HUDEP-2 (cell line): ENCODE results near the gene TRAF7.

Experiments used
- DNase-seq, 76 experiments: peaks; one replicate each; lab custom pipeline; 2025; ENCODE audit not compliant: unreplicated experiment in 76 of 76; lab: John Stamatoyannopoulos, UW

TRAF7 gene

DNA sequence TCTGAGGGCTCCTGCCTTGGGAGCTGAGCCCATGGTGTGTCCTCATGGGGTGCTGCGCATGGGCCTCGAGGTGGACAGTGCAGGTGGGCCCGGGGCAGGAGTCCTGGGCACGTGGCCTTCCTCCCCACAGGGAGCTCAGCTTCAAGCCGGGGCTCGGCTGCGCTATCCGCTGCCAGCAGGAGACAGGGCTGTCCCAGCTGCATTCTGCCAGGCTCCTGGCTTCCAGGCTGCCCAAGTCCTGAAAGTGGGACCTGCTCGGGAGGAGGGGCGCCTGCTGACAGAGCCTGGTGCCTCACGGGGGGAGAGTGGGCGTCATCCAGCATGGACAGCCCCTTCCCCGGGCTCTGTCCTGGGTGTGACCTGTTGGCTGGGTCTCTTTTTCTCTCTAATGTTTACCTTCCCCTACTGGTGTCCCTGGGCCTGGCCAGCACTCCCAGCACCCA, 7.1 kb downstream of the TRAF7 start:
- DNase-seq = no peak

DNA sequence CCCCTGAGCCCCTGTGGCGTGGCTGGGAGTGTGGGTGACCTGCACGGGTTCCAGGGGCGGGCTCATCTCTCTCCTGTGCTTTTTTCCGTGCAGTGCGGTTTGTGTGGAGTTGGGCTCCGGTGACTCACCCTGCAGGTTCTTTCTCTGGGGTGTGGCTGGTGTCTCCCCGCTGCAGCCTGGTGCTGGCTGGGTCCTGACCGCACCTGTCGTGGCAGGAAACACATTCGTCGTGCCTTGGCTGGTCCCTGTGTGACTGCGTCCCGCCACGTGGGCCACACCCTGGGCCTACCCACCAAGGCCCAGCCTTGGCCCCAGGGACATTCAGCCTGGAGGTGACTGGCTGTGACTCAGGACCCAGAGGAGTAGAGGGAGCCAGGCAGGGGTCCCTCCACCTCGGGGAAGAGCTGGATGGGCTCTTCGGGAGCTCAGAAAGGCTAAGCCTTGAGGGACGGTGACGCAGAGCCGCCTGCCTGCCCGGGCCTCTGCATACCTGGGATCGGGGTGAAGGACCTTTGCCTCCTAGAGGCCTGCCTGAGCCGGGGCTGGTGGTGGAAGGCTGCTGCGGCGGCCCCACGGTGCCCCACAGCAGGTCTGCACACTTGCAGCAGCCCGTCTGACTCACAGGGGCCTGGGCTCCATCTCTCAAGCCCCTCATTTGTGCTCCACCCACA, 7.8 kb downstream of the TRAF7 start:
- DNase-seq = no peak

DNA sequence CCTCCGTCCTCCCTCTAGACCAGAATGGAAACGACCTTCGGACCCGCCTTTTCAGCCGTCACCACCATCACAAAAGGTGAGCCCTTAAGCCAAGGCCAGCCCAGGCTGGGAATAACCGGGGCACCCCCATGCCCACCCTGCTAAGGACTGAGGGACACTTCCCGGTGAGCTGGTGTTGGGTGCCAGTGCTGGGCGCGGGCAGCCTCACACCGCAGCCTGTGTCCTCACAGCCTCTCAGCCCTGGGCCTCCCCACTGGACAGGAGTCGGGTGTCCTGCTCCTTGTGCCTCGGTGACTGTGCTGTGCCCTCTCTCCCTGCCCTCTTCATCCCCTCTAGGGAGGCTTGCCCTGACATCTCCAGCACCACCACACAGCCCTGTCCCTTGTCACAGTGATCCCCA, 10.3 kb downstream of the TRAF7 start:
- no peak for DNase-seq

DNA sequence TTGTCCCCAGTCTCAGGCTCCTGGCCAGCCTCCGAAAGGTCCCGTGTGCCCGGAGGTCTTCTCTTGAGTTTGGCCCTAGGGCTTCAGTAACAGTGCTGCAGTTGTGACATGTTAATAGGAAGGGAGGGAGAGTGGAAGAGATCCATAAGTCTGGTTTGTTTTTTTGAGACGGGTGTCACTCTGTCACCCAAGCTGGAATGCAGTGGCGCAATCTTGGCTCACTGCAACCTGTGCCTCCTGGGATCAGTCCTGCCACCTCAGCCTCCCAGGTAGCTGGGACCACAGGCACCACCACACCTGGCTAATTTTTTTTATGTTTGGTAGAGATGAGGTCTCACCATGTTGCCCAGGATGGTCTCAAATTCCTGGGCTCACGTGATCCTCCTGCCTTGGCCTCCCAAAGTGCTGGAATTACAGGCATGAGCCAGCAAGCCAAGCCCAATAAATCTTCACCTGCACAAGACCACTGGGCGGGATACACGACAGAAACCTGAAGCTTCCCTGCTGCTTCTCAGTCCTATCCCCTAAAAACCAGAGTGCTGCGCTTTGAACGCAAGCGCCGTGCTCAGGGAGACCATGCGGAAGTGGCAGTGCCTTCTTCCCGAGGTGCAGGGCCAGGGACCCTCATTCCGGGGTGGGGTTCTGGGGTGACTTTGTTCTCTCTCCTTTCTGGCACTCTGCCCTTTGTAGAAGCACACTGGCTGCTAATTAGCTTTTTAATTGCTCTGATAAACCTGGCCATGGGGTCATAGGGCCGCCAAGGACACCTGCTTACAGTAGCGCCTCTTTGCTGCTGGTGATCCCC, 10.9 kb downstream of the TRAF7 start:
- DNase-seq = no peak

DNA sequence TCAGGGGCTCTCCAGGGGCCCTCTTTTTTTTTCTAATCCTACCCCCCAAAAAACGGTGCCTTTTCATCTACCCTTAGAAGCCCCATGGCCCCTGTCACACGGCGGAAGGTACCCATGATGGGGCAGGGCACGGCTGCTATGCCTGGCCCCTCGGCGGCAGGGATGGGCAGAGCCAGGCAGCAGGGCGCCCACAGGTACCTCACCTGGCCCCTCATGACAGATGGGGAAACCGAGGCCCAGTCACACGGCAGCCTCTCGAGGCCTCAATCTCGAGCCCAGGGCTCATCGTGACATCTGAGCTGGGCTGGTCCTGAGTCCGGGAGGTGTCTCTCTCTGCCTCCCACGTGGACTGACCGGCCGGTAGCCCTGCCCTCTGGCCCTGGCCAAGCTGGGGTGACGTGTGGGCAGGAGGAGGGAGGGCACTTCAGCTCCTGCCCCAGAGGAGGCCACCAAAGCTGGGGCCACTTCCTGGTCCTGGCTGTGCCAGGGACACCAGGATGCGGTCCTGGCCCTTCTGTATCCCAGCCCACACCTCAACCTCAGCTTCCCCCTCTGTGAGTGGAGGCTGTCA, 11.6 kb downstream of the TRAF7 start:
- DNase-seq = no peak

DNA sequence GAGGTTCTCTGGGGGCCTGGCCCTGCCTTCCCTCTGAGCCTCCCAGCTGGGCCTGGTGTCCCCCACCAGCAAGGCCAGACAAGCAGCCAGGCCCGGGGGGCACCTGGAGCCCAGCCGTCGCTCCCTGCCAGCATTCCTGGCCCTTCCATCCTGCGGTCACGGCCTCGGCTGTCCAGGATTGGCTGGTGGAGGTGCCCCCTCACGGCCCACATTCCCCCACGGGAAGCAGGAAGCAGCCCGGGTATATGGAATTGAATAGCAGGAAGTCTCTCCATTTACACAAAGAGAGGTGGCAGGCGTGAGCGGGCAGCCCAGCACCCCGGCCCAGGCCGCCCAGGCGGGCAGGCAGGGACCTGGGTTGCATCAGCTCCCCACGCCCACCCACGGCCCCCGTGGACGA, 14.5 kb downstream of the TRAF7 start:
- DNase-seq = no peak

DNA sequence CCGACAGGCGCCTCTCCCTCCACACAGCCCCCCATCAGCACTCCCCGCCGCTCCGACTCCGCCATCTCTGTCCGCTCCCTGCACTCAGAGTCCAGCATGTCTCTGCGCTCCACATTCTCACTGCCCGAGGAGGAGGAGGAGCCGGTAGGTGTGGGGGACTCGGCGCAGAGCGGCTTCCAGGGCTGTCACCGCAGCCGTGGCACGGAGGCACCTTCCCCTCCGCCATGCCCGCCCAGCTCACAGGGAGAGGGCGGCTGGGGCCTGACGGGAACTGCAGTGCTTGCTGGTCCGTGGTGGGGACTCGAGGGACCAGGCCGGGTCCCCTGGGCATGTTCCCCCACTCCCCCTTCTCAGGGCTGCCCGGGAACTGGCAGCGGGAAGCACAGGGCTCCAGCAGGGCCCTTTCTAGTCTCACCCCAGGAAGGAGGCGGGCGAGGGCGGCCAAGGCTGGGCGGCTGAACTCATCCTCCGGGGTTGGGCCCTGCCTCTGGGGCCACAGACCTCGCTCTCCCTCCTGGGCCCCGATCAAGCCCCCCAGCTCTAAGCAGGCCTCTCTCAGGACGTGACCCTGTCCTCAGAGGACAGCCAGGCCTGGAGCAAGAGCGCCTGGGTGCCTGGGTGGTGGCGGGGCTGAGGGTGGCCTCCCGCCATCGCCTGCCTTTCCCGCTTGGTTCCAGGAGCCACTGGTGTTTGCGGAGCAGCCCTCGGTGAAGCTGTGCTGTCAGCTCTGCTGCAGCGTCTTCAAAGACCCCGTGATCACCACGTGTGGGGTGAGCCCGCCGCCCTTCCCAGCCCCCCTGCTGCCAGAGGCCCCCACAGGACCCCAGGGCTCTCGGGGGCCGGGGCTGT, 15.2 kb downstream of the TRAF7 start:
- no peak for DNase-seq

DNA sequence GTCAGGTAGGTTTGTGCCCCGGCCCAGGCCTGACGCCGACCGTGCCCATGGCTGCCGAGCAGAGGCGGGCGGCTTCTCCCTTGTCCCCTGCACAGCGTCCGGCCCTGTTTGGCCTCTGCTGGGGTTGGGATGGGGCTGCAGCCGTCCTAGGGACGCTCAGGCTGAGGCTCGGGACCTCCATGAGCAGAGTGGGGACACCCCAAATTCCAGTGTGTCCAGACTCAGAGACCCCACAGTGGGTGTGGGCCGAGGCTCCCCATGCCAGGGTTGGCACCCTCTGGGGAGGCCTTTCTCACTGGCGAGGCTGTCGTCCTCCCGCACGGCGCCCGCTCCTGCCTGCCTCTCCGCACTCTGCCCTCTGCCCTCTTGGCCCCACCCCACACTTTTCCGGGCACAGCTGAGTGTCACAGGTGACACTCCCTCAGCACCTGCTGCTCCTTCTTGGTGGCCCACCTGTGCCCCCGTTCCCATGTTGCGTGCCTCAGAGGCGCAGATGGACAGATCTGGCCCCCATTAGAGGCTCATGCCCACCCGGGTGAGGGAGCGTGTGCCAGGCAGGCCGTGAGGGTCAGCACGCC, 16.1 kb downstream of the TRAF7 start:
- no peak for DNase-seq

DNA sequence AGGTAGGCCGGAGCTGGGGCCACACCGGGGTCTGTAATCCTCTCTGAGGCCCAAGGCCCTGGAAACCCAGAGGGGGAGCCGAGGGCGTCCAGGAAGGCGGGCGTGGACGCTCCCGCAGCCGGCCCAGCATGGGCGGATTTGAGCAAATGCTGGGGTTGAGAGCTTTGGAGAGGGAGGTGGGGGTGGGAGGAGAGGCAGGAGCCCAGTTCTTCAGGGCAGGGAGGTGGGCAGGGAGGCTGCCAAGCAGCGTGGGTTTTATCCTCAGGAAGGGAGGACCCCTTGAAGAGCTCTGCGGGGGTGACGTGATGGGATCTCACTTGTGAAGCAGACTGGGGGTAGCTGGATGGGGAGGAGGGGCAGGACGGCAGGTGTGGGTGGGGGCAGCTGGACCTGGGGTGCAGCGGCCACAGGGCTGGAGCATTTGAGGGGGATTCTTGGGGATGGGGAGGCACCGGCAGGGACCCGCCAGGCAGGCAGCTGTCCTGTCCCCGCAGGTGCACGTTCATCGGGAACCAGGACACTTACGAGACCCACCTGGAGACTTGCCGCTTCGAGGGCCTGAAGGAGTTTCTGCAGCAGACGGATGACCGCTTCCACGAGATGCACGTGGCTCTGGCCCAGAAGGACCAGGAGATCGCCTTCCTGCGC, 17.2 kb downstream of the TRAF7 start:
- DNase-seq = no peak

DNA sequence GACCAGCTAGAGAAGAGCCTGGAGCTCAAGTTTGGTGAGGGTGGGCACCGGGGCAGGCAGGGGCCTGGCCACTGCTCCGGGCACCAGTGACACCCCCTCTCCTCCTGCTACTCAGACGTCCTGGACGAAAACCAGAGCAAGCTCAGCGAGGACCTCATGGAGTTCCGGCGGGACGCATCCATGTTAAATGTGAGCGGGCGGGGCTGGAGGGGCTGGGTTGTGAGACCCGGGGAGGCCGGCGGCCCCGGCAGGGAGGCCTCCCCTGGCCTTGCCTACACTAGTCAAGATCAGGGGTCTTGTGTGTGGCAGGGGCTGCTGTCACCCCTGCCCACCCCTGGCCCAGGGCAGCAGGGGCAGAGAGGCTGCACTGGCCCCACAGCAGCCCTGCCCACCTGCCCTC, 17.8 kb downstream of the TRAF7 start:
- DNase-seq = no peak

DNA sequence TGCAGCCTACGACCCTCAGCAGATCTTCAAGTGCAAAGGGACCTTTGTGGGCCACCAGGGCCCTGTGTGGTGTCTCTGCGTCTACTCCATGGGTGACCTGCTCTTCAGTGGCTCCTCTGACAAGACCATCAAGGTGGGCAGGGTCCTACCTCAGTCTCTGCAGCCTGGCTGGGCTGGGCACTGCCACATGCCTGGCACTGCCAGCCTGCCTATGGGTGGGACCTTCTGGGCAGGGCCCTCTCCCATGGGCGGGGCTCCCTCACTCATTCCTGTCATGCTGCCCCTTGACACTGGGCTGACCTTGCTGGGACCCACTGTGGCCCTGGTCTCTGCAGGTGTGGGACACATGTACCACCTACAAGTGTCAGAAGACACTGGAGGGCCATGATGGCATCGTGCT, 18.3 kb downstream of the TRAF7 start:
- DNase-seq = no peak

DNA sequence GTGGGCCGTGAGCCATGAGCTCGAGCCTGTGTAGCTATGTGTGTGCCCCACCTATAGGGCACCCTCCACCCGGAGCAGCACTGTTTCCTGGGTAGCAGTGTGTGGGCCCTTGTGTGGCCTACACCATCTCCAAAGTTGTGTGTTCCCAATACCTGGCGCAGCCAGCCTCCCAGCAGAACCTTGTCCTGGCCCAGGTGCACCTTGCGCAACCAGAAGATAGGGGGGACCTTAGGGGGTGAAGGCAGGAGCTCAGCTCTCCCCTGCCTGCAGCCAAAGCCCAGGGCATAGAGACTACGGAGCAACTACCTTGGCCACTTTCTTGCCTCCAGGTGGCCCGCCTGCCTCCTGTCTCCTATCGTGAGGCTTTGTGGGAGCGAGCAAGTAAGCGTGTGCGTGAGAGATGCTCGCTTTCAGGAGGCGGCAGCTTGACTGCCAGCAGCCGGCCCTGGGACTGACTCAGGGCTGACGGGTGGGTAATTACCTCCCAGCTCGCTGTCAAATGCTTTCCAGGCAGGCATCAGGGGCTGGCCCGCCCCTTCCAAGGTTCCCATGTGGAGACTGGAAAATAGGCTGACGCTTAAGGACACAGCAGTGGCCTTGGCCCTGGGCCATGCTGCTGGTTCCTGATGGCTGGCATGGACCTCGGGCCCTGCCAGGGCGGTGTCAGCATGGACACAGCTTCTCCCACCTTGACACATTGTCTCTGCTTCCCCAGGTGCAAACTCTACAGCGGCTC, 19.0 kb downstream of the TRAF7 start:
- DNase-seq = no peak

DNA sequence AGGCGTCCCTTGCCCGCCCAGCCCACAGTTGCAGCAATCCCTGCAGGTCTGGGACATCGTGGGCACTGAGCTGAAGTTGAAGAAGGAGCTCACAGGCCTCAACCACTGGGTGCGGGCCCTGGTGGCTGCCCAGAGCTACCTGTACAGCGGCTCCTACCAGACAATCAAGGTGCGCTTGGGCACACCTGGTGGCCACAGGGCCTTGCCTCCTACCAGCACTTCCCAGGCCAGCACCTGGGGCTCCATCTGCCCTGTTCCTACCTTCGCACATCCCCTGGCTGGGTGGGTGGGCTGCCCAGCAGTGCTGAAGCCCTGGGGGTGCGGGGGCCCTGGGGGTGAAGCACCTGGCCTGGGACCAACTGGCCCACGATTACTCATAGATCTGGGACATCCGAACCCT, 19.9 kb downstream of the TRAF7 start:
- DNase-seq = no peak

DNA sequence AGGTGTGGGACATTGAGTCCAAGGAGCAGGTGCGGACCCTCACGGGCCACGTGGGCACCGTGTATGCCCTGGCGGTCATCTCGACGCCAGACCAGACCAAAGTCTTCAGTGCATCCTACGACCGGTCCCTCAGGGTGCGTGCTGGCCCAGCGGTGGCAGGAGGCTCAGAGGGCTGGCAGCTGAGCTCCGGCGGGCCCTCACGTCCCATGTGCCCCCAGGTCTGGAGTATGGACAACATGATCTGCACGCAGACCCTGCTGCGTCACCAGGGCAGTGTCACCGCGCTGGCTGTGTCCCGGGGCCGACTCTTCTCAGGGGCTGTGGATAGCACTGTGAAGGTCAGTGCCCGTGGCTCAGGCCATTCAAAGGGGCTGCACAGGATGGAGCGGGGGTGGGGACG, 20.5 kb downstream of the TRAF7 start:
- no peak for DNase-seq

DNA sequence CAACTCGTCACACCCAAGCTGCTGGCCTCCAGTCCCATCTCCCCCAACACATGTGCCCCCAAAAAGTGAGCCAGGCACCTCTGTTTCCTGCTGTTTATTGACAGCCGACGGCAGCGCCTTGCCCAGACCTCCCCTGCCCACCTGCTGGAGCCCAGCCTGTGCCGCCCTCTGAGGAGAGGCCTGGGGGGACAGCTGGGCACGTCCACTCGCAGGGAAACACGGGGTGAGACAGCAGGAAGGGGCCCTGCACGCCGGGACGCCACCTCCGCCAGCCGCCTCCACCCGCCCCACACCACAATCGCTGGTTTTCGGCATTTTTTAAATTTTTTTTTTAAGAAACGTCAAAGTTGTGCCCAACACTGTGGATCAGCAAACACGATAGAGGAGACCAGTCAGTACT, 21.5 kb downstream of the TRAF7 start:
- DNase-seq = no peak

DNA sequence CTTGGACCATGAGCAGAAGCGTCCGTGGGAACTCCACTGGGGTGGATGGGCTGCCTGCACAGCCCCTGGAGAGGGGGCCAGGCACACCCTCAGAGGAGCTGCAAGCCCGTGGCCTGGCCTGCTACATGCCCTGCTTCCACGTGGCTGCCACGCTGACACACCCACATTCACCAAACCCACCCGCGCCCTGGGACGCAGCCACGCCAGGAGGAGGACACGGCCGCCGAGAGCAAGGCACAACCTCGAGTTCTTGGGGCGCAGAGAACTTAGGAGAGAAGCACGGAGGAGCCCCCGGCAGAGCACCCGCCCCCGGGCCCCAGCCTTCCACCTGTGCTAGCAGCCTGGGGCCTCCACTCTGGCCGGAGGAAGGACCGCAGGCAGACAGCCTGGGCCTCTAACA, 22.0 kb downstream of the TRAF7 start:
- no peak for DNase-seq

DNA sequence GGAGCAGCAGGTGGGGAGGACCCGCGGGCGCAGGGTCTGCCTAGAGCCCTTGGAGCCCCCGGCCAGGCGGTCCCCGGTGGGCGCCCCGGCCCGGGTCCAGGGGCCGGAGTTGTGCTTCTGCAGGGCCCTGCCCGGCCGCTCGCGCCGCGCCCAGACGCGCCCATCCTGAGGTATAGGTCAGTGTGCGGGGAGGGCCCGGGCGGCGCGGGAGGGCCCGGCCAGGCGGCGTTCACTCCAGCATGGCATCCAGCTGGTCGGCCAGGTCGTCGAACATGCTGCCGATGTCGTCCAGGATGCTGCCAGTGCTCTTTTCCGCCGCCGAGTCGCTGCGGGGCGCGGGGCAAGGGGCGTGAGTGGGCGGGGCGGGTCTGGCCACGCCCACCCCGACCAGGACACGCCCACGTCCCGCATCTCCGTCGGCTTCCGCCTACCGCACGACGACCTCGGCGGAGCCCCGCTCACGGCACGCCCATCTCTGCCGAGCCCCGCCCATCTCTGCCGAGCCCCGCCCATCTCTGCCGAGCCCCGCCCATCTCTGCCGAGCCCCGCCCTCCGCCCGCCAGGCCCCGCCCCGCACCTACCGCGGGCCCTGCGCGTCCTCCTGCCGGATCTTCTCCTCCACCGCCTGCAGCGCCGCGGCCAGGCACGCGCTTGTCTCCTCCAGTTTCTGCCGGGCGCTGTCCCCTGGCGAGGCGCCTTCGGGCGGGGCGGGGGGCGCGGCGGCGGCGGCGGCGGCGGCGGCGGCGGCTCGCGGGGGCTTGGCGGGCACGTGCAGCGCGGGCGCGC, 22.9 kb downstream of the TRAF7 start:
- peak in 54 of 76 experiments; percentile 7 to 74 (median 50) for DNase-seq

DNA sequence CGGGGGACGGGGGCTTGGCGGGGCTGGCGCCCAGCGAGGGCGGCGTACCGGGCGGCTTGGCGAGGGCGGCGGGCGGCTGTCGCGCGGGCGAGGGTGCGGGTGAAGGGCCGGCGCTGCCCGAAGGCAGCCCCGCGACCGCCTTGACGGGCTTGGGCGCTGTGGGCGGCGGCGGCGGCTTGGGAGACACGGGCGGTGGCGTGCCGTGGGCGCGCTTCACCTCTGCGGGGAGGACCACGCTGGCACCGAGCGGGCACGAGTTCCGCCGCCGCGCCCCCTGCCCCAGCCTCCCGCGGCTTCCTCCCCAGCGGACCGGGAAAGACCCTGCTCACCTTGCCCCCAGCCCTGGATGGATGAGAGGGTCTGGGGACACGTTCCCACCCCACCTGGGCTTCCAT, 23.5 kb downstream of the TRAF7 start:
- no peak for DNase-seq

DNA sequence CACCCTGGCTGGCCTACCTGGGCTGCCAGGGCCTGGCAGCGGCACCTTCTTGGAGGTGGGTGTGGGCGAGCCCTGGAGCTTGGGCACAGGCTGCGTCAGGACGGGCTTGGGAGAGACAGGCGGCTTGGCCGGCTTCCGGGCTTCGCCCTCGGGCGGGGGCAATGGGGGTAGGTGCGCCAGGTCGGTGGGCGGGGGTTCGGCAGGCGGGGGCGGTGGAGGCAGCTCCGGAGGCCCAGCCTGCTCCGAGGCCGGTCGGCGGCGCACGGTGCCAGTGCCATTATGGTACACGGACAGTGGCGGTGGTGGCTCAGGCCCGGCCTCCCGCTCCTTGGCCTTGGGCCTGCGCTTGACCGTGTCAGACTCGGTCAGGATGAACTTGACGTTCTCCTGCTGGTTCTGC, 24.0 kb downstream of the TRAF7 start:
- DNase-seq = no peak
